H1 (cell line): ENCODE measurements around the gene GALNT9.

Source experiments
- CTCF ChIP-seq, 3 experiments: IDR thresholded peaks; 1 replicate in 2 of 3; 2 replicates in 1 of 3; pipeline versions ENCODE4 v1.5.1 to v1.6.1; 2011; ENCODE audit warnings: low read length in 3 of 3, mild to moderate bottlenecking in 3 of 3, inconsistent platforms in 2 of 3, low read depth in 1 of 3, moderate library complexity in 1 of 3; ENCODE audit not compliant: insufficient read depth in 1 of 3; ENCODE audit errors: control extremely low read depth in 1 of 3
- EGR1 ChIP-seq: IDR thresholded peaks from 2 replicates; pipeline ENCODE4 v1.6.1; 2011; ENCODE audit warnings: low read depth, low read length, borderline replicate concordance
- EZH2 ChIP-seq: fragments of 200-600 bp; sonication (generic); IDR thresholded peaks from 2 replicates; pipeline ENCODE4 v1.7.1; 2012; ENCODE audit warnings: low read depth, mild to moderate bottlenecking, moderate library complexity, low read length, inconsistent platforms; ENCODE audit not compliant: severe bottlenecking
- FOSL1 ChIP-seq: IDR thresholded peaks from 2 replicates; pipeline ENCODE4 v1.6.1; 2011; ENCODE audit warnings: mild to moderate bottlenecking, low read depth, low read length, moderate library complexity; ENCODE audit not compliant: insufficient read depth
- GABPA ChIP-seq: IDR thresholded peaks from 2 replicates; pipeline ENCODE4 v1.6.1; 2011; ENCODE audit warnings: mild to moderate bottlenecking, low read length, moderate library complexity, borderline replicate concordance; ENCODE audit not compliant: insufficient read depth
- JUN ChIP-seq: IDR thresholded peaks from 2 replicates; pipeline ENCODE4 v1.6.1; 2011; ENCODE audit warnings: low read depth, mild to moderate bottlenecking, improper control_type of control experiment, low read length
- POLR2A ChIP-seq, 2 experiments: IDR thresholded peaks; 1 replicate in 1 of 2; 2 replicates in 1 of 2; pipeline ENCODE4 v1.6.1; 2011; ENCODE audit warnings: low read depth in 2 of 2, low read length in 2 of 2, mild to moderate bottlenecking in 2 of 2; ENCODE audit errors: control extremely low read depth in 1 of 2
- POLR2AphosphoS5 ChIP-seq: IDR thresholded peaks from 2 replicates; pipeline ENCODE4 v1.6.1; 2011; ENCODE audit warnings: low read depth, low read length
- RAD21 ChIP-seq, 2 experiments: IDR thresholded peaks in 1 of 2; conservative IDR thresholded peaks in 1 of 2; 2 replicates each; pipeline ENCODE4 v1.6.1; 2011; ENCODE audit warnings: low read depth in 2 of 2, low read length in 2 of 2, improper control_type of control experiment in 1 of 2, inconsistent platforms in 1 of 2, mild to moderate bottlenecking in 1 of 2, moderate library complexity in 1 of 2
- SP1 ChIP-seq: IDR thresholded peaks from 2 replicates; pipeline ENCODE4 v1.6.1; 2011; ENCODE audit warnings: low read depth, low read length
- YY1 ChIP-seq: IDR thresholded peaks from 2 replicates; pipeline ENCODE4 v1.6.1; 2011; ENCODE audit warnings: low read depth, mild to moderate bottlenecking, low read length
- ZNF274 ChIP-seq: IDR thresholded peaks from 2 replicates; pipeline ENCODE4 v1.7.0; 2012; ENCODE audit warnings: low read length, borderline replicate concordance; ENCODE audit errors: extremely low read depth
- TF ChIP-seq, protein P1 (sequence below): IDR thresholded peaks from 2 replicates; pipeline ENCODE4 v1.6.1; 2012; ENCODE audit warnings: low read length, inconsistent platforms

- TF ChIP-seq CTCF (IDR thresholded peaks at IDR 0.05; ENCODE audit: control extremely low read depth in 1 of 3, insufficient read depth in 1 of 3, low read depth in 1 of 3, low read length in 3 of 3) (no peak), EZH2 (no peak), POLR2AphosphoS5 (no peak), FOSL1 (no peak), JUN (no peak), SP1 (no peak), RAD21 (IDR thresholded peaks at IDR 0.05 in 1 of 2, conservative IDR thresholded peaks at IDR 0.05 in 1 of 2; ENCODE audit: low read depth in 2 of 2, low read length in 2 of 2) (no peak), YY1 (no peak), EGR1 (no peak), GABPA (no peak), ZNF274 (no peak), POLR2A (IDR thresholded peaks at IDR 0.05; ENCODE audit: control extremely low read depth in 1 of 2, low read depth in 2 of 2, low read length in 2 of 2) (no peak)
- TF ChIP-seq, protein P1, sequence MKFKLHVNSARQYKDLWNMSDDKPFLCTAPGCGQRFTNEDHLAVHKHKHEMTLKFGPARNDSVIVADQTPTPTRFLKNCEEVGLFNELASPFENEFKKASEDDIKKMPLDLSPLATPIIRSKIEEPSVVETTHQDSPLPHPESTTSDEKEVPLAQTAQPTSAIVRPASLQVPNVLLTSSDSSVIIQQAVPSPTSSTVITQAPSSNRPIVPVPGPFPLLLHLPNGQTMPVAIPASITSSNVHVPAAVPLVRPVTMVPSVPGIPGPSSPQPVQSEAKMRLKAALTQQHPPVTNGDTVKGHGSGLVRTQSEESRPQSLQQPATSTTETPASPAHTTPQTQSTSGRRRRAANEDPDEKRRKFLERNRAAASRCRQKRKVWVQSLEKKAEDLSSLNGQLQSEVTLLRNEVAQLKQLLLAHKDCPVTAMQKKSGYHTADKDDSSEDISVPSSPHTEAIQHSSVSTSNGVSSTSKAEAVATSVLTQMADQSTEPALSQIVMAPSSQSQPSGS, result no peak
Measured at GRCh38 chr12:132260721-132261120, 68.7 kb downstream of the GALNT9 start.
